Lung (tissue), 12 donors: ENCODE results near the gene COL18A1. TPM values are rescaled to one million over a fixed set of nuclear protein-coding genes. Genes with fewer than 3 reads are reported as not detected.

Experiments used
- ATAC-seq: fragments of 200-7000 bp; cut with Tn5 transposase; one replicate; pipeline ENCODE4 v1.9.1; 2020; ENCODE audit warnings: moderate number of reproducible peaks; ENCODE audit not compliant: insufficient read depth, low FRiP score
- DNase-seq, 3 donors: peaks; one replicate each; pipeline ENCODE4 v3.0.0-alpha.2; 2013 to 2017
- H3K27ac ChIP-seq, 2 donors: one replicate each; pipeline ENCODE4 v1.5.1; 2013; ENCODE audit warnings: mild to moderate bottlenecking in 2 of 2, moderate library complexity in 2 of 2, control low read depth in 1 of 2, inconsistent platforms in 1 of 2, low read depth in 1 of 2, low read length in 1 of 2
- H3K27me3 ChIP-seq, 3 donors: one replicate each; pipeline ENCODE4 v1.5.1; 2013; ENCODE audit warnings: low read length in 2 of 3; ENCODE audit not compliant: control insufficient read depth in 3 of 3, insufficient read depth in 3 of 3
- H3K36me3 ChIP-seq, 4 donors: one replicate each; pipeline ENCODE4 v1.5.1; 2013; ENCODE audit warnings: low read length in 4 of 4, mild to moderate bottlenecking in 1 of 4, moderate library complexity in 1 of 4; ENCODE audit not compliant: control insufficient read depth in 4 of 4, insufficient read depth in 4 of 4
- H3K4me1 ChIP-seq, 5 donors: one replicate each; pipeline ENCODE4 v1.5.1; 2013; ENCODE audit warnings: low read length in 5 of 5, mild to moderate bottlenecking in 2 of 5, moderate library complexity in 1 of 5; ENCODE audit not compliant: control insufficient read depth in 5 of 5, insufficient read depth in 5 of 5
- H3K4me3 ChIP-seq: one replicate; pipeline ENCODE4 v1.5.1; 2013; ENCODE audit warnings: mild to moderate bottlenecking, control low read depth, moderate library complexity
- H3K9ac ChIP-seq, 2 donors: one replicate each; pipeline ENCODE4 v1.5.1; 2013; ENCODE audit warnings: low read length in 2 of 2, control low read depth in 1 of 2; ENCODE audit not compliant: insufficient read depth in 1 of 2
- H3K9me3 ChIP-seq, 4 donors: one replicate each; pipeline ENCODE4 v1.5.1; 2013; ENCODE audit warnings: low read length in 3 of 4, mild to moderate bottlenecking in 1 of 4, moderate library complexity in 1 of 4; ENCODE audit not compliant: control insufficient read depth in 4 of 4, insufficient read depth in 3 of 4
- CTCF ChIP-seq: IDR thresholded peaks from 2 replicates; pipeline ENCODE4 v1.5.1; 2012; ENCODE audit warnings: mild to moderate bottlenecking; ENCODE audit errors: control extremely low read depth, extremely low read depth
- WGBS, 2 donors: extraction: QIAGEN DNeasy Blood & Tissue Kit; methylation state at CpG; one replicate each; pipeline ENCODE4 v1.1.7; 2013; 5-methylcytosine and 5-hydroxymethylcytosine counted together
- polyA plus RNA-seq, 2 donors: library from polyadenylated mRNA; stranded (reverse); fragments of 200-250 nt; gene quantifications; one replicate each; pipeline ENCODE4 v1.2.1, GENCODE V29; 2013
- total RNA-seq, 2 donors: library from RNA; depleted of rRNA in 1 of 2; stranded (reverse); fragments of >200 nt in 1 of 2; gene quantifications; one replicate each; pipeline ENCODE4 v1.2.1, GENCODE V29; 2014 to 2021
- donor health status: control.
- donor health status: control.
- donor health status: Bipolar disorder and iron deficiency.
- donor health status: healthy.
- donor health status: DM: yes; HTN: yes; CAD: no.

The COL18A1 gene
- total and polyA plus RNA-seq, 4 donors = 42.7 to 102 (median 45.8) TPM

GRCh38 chr21:45488931-45489721 lies 84.2 kb downstream of the COL18A1 start:
- Histone ChIP-seq H3K4me3 (no peak overlapping the region), H3K9me3 (no peaks in the 10 kb centered on the region), H3K27ac (no peak overlapping the region), H3K9ac (no peak overlapping the region), H3K27me3 (no peaks in the 10 kb centered on the region), H3K4me1 (no peaks in the 10 kb centered on the region), H3K36me3 (peaks cover 0 to 11% (median 2%) of the 10 kb centered on the region in 4 donors)
- WGBS, 2 donors = 89 to 95% methylated on average over 36 of the region's 36 CpGs
- TF ChIP-seq CTCF = no peak
- DNase-seq (no peak), ATAC-seq (no peak)

GRCh38 chr21:45489722-45489982 lies 84.7 kb downstream of the COL18A1 start:
- Histone ChIP-seq H3K27ac (no peak overlapping the region), H3K9ac (no peak overlapping the region), H3K27me3 (no peaks in the 10 kb centered on the region), H3K4me3 (no peak overlapping the region), H3K4me1 (no peaks in the 10 kb centered on the region), H3K9me3 (no peaks in the 10 kb centered on the region), H3K36me3 (peaks cover 0 to 9% (median 0%) of the 10 kb centered on the region in 4 donors)
- DNase-seq (no peak), ATAC-seq (no peak)
- no peak for TF ChIP-seq CTCF
- 44 to 47% methylated on average over 7 to 9 of the region's 9 CpGs for WGBS, 2 donors

GRCh38 chr21:45490049-45490731 lies 85.2 kb downstream of the COL18A1 start:
- TF ChIP-seq CTCF = no peak
- H3K9me3 ChIP-seq = no peaks in the 10 kb centered on the region
- 74 to 78% methylated on average over 21 to 29 of the region's 29 CpGs for WGBS, 2 donors
- ATAC-seq = no peak
- no peaks in the 10 kb centered on the region for H3K27me3 ChIP-seq
- H3K9ac ChIP-seq = no peak overlapping the region
- no peak overlapping the region for H3K27ac ChIP-seq
- H3K36me3 ChIP-seq = peaks cover 0 to 9% (median 0%) of the 10 kb centered on the region in 4 donors
- H3K4me1 ChIP-seq = no peaks in the 10 kb centered on the region
- no peak for DNase-seq
- H3K4me3 ChIP-seq = no peak overlapping the region
